ENCODE data around the gene CENPM. TPM values are rescaled to one million over a fixed set of nuclear protein-coding genes. Genes with fewer than 3 reads are reported as not detected.

CENPM gene
- polyA plus RNA-seq, 1 of the 3 experiments (the other 2 are of a cell fraction), result 15.6 TPM

DNA sequence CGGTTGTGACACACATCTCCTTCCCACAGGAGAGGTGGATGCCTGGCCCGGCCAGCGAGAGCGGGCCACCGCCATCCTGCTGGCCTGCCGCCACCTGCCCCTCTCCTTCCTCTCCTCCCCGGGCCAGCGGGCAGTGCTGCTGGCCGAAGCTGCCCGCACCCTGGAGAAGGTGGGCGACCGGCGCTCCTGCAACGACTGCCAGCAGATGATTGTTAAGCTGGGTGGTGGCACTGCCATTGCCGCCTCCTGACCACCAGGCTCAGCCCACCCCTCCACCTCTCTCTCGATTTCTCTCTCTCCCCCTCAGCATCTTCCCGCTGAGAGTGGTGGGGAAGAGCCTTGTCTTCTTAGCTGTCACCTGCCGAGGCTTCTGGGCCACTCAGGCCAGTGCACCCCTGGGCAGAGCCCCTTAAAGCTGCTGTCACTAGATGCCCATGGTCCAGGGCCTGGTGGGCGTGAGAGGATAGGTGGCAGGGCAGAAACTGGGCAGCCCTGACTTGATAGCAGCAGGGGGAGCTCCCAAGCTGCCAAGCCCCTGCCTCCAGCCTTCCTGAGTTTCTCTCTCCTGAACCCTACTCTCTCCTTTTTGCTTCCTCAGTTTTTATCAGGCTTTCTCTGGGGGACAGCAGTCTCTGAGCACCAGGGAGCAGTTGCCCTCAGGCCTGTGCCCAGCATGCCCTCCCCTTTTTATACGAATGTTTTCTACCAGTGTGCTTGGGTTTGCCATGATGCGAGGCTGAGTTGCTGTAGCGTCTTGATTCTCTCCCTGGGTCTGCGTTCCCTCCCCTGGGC, 41.3 kb downstream of the CENPM start:
- H3F3A ChIP-seq (replicated peaks; ENCODE audit: insufficient read depth), result no peaks in the 10 kb centered on the region
- no peaks in the 10 kb centered on the region for H3K36me3 ChIP-seq (replicated peaks in 1 of 2; ENCODE audit: control insufficient read depth in 1 of 2, insufficient read depth in 2 of 2, low read length in 1 of 2)
- H3K9ac ChIP-seq, result no peak overlapping the region
- H3K9me2 ChIP-seq, result no peaks in the 10 kb centered on the region
- CTCF ChIA-PET, result no interaction called here
- H3K4me2 ChIP-seq, result no peak overlapping the region
- 100% methylated on average over 1 of the region's 23 CpGs for WGBS (ENCODE audit: low lambda C conversion rate)
- H3K79me2 ChIP-seq (ENCODE audit: insufficient read depth), result no peaks in the 10 kb centered on the region
- no peaks in the 10 kb centered on the region for H4K20me1 ChIP-seq (ENCODE audit: insufficient read depth)
- H2AFZ ChIP-seq (ENCODE audit: low read depth), result no peak overlapping the region
- POLR2A ChIA-PET, result no interaction called here
- H3K4me3 ChIP-seq (ENCODE audit: low read depth in 2 of 2, low read length in 1 of 2), result no peak overlapping the region
- H3K9me3 ChIP-seq, result no peaks in the 10 kb centered on the region
- DNase-seq, result no peak
- no peak overlapping the region for H3K27ac ChIP-seq (ENCODE audit: low read depth in 2 of 2, low read length in 1 of 2)
- TF ChIP-seq, protein P1, sequence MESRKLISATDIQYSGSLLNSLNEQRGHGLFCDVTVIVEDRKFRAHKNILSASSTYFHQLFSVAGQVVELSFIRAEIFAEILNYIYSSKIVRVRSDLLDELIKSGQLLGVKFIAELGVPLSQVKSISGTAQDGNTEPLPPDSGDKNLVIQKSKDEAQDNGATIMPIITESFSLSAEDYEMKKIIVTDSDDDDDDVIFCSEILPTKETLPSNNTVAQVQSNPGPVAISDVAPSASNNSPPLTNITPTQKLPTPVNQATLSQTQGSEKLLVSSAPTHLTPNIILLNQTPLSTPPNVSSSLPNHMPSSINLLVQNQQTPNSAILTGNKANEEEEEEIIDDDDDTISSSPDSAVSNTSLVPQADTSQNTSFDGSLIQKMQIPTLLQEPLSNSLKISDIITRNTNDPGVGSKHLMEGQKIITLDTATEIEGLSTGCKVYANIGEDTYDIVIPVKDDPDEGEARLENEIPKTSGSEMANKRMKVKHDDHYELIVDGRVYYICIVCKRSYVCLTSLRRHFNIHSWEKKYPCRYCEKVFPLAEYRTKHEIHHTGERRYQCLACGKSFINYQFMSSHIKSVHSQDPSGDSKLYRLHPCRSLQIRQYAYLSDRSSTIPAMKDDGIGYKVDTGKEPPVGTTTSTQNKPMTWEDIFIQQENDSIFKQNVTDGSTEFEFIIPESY (IDR thresholded peaks at IDR 0.05; ENCODE audit: borderline replicate concordance, low read depth), result no peak
- TF ChIP-seq EP300 (IDR thresholded peaks at IDR 0.05; ENCODE audit: borderline replicate concordance in 1 of 2, low read depth in 1 of 2, low read length in 1 of 2), result no peak
- no peak for TF ChIP-seq EZH2phosphoT487 (IDR thresholded peaks at IDR 0.05; ENCODE audit: borderline replicate concordance, low read depth)
- TF ChIP-seq GATA2 (CRISPR knock-in tag; IDR thresholded peaks at IDR 0.05), result no peak
- TF ChIP-seq RFX5 (IDR thresholded peaks at IDR 0.05; ENCODE audit: low read length), result no peak
- TF ChIP-seq JUND (IDR thresholded peaks at IDR 0.05), result no peak
- no peak for TF ChIP-seq FOXJ3 (CRISPR knock-in tag; IDR thresholded peaks at IDR 0.05)
- TF ChIP-seq MXI1 (IDR thresholded peaks at IDR 0.05; ENCODE audit: low read depth, low read length), result no peak
- no peak for TF ChIP-seq YY1 (IDR thresholded peaks at IDR 0.05; ENCODE audit: low read depth)
- TF ChIP-seq, protein P2, sequence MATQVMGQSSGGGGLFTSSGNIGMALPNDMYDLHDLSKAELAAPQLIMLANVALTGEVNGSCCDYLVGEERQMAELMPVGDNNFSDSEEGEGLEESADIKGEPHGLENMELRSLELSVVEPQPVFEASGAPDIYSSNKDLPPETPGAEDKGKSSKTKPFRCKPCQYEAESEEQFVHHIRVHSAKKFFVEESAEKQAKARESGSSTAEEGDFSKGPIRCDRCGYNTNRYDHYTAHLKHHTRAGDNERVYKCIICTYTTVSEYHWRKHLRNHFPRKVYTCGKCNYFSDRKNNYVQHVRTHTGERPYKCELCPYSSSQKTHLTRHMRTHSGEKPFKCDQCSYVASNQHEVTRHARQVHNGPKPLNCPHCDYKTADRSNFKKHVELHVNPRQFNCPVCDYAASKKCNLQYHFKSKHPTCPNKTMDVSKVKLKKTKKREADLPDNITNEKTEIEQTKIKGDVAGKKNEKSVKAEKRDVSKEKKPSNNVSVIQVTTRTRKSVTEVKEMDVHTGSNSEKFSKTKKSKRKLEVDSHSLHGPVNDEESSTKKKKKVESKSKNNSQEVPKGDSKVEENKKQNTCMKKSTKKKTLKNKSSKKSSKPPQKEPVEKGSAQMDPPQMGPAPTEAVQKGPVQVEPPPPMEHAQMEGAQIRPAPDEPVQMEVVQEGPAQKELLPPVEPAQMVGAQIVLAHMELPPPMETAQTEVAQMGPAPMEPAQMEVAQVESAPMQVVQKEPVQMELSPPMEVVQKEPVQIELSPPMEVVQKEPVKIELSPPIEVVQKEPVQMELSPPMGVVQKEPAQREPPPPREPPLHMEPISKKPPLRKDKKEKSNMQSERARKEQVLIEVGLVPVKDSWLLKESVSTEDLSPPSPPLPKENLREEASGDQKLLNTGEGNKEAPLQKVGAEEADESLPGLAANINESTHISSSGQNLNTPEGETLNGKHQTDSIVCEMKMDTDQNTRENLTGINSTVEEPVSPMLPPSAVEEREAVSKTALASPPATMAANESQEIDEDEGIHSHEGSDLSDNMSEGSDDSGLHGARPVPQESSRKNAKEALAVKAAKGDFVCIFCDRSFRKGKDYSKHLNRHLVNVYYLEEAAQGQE (IDR thresholded peaks at IDR 0.05; ENCODE audit: low read depth, low read length), result no peak
- TF ChIP-seq, protein P3, sequence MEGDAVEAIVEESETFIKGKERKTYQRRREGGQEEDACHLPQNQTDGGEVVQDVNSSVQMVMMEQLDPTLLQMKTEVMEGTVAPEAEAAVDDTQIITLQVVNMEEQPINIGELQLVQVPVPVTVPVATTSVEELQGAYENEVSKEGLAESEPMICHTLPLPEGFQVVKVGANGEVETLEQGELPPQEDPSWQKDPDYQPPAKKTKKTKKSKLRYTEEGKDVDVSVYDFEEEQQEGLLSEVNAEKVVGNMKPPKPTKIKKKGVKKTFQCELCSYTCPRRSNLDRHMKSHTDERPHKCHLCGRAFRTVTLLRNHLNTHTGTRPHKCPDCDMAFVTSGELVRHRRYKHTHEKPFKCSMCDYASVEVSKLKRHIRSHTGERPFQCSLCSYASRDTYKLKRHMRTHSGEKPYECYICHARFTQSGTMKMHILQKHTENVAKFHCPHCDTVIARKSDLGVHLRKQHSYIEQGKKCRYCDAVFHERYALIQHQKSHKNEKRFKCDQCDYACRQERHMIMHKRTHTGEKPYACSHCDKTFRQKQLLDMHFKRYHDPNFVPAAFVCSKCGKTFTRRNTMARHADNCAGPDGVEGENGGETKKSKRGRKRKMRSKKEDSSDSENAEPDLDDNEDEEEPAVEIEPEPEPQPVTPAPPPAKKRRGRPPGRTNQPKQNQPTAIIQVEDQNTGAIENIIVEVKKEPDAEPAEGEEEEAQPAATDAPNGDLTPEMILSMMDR (IDR thresholded peaks at IDR 0.05), result no peak
- TF ChIP-seq NFIC (IDR thresholded peaks at IDR 0.05; ENCODE audit: borderline replicate concordance), result no peak
- TF ChIP-seq, protein P4, sequence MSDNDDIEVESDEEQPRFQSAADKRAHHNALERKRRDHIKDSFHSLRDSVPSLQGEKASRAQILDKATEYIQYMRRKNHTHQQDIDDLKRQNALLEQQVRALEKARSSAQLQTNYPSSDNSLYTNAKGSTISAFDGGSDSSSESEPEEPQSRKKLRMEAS (IDR thresholded peaks at IDR 0.05; ENCODE audit: low read depth), result no peak
- no peak for TF ChIP-seq RXRA (IDR thresholded peaks at IDR 0.05; ENCODE audit: borderline replicate concordance, low read depth)
- TF ChIP-seq TCF12 (IDR thresholded peaks at IDR 0.05), result no peak
- 0 out of 2 replicates have a peak, but pooled peaks cover under 1% of the 10 kb centered on the region for H3K27me3 ChIP-seq (ENCODE audit: insufficient read depth)
- no peaks in the 10 kb centered on the region; a peak in 1 of 4 replicates for H3K4me1 ChIP-seq (ENCODE audit: control insufficient read depth in 1 of 2, insufficient read depth in 2 of 2, low read depth in 1 of 2, low read length in 1 of 2)
